Lung (tissue), 16 donors: ENCODE measurements around the gene OR2J3. TPM values are rescaled to one million over a fixed set of nuclear protein-coding genes. Genes with fewer than 3 reads are reported as not detected.

Experiments
- ATAC-seq: fragments of 200-7000 bp; cut with Tn5 transposase; one replicate; pipeline ENCODE4 v1.9.1; 2020; ENCODE audit warnings: moderate number of reproducible peaks; ENCODE audit not compliant: insufficient read depth, low FRiP score
- DNase-seq, 3 donors: peaks; one replicate each; pipeline ENCODE4 v3.0.0-alpha.2; 2013 to 2017
- H3K27ac ChIP-seq, 2 donors: one replicate each; pipeline ENCODE4 v1.5.1; 2013; ENCODE audit warnings: mild to moderate bottlenecking in 2 of 2, moderate library complexity in 2 of 2, control low read depth in 1 of 2, inconsistent platforms in 1 of 2, low read depth in 1 of 2, low read length in 1 of 2
- H3K27me3 ChIP-seq, 3 donors: one replicate each; pipeline ENCODE4 v1.5.1; 2013; ENCODE audit warnings: low read length in 2 of 3; ENCODE audit not compliant: control insufficient read depth in 3 of 3, insufficient read depth in 3 of 3
- H3K36me3 ChIP-seq, 4 donors: one replicate each; pipeline ENCODE4 v1.5.1; 2013; ENCODE audit warnings: low read length in 4 of 4, mild to moderate bottlenecking in 1 of 4, moderate library complexity in 1 of 4; ENCODE audit not compliant: control insufficient read depth in 4 of 4, insufficient read depth in 4 of 4
- H3K4me1 ChIP-seq, 5 donors: one replicate each; pipeline ENCODE4 v1.5.1; 2013; ENCODE audit warnings: low read length in 5 of 5, mild to moderate bottlenecking in 2 of 5, moderate library complexity in 1 of 5; ENCODE audit not compliant: control insufficient read depth in 5 of 5, insufficient read depth in 5 of 5
- H3K4me3 ChIP-seq: one replicate; pipeline ENCODE4 v1.5.1; 2013; ENCODE audit warnings: mild to moderate bottlenecking, control low read depth, moderate library complexity
- H3K9ac ChIP-seq, 2 donors: one replicate each; pipeline ENCODE4 v1.5.1; 2013; ENCODE audit warnings: low read length in 2 of 2, control low read depth in 1 of 2; ENCODE audit not compliant: insufficient read depth in 1 of 2
- H3K9me3 ChIP-seq, 4 donors: one replicate each; pipeline ENCODE4 v1.5.1; 2013; ENCODE audit warnings: low read length in 3 of 4, mild to moderate bottlenecking in 1 of 4, moderate library complexity in 1 of 4; ENCODE audit not compliant: control insufficient read depth in 4 of 4, insufficient read depth in 3 of 4
- CTCF ChIP-seq: IDR thresholded peaks from 2 replicates; pipeline ENCODE4 v1.5.1; 2012; ENCODE audit warnings: mild to moderate bottlenecking; ENCODE audit errors: control extremely low read depth, extremely low read depth
- WGBS, 2 donors: extraction: QIAGEN DNeasy Blood & Tissue Kit; methylation state at CpG; one replicate each; pipeline ENCODE4 v1.1.7; 2013; 5-methylcytosine and 5-hydroxymethylcytosine counted together
- long read RNA-seq, 5 donors: transcript quantifications; one replicate each; lab custom pipeline, GENCODE V29; 2026
- polyA plus RNA-seq, 2 donors: library from polyadenylated mRNA; stranded (reverse); fragments of 200-250 nt; gene quantifications; one replicate each; pipeline ENCODE4 v1.2.1, GENCODE V29; 2013
- total RNA-seq, 2 donors: library from RNA; depleted of rRNA in 1 of 2; stranded (reverse); fragments of >200 nt in 1 of 2; gene quantifications; one replicate each; pipeline ENCODE4 v1.2.1, GENCODE V29; 2014 to 2021
- donor health status: control.
- donor health status: control.
- donor health status: Bipolar disorder and iron deficiency.
- donor health status: healthy.
- donor health status: DM: yes; HTN: yes; CAD: no.

The OR2J3 gene
- total RNA-seq, result under 1 TPM in 1 of 2 donors, not detected in 1; 0.06 TPM
- not detected for polyA plus RNA-seq
- long read RNA-seq, donor 1, result 0 reads
- long read RNA-seq, donor 2, result 0 reads
- long read RNA-seq, donor 3, result 0 reads
- long read RNA-seq, donor 4, result 0 reads
- long read RNA-seq, donor 5, result 0 reads

GRCh38 chr6:29107758-29108157 lies at the start of gene OR2J3:
Gene OR2J3 (plus strand): TSS chr6:29108058. CDS start chr6:29111891, 3,833 bp downstream.
- ATAC-seq, result no peak
- H3K4me1 ChIP-seq, result no peaks in the 10 kb centered on the region
- H3K9me3 ChIP-seq, result peaks cover 0 to 2% (median 0%) of the 10 kb centered on the region in 4 donors
- no peak within 1 kb of the TSS for H3K9ac ChIP-seq
- no peaks in the 10 kb centered on the region for H3K36me3 ChIP-seq
- no peak for TF ChIP-seq CTCF
- peaks cover 0 to 5% (median 0%) of the 10 kb centered on the region in 3 donors for H3K27me3 ChIP-seq
- no peak within 1 kb of the TSS for H3K27ac ChIP-seq
- WGBS, 2 donors, result 38 to 48% methylated on average over 1 of the region's 1 CpG
- H3K4me3 ChIP-seq, result no peak within 1 kb of the TSS
- peak in 1 of 3 donors; percentile 2 for DNase-seq

- Histone ChIP-seq H3K4me3 (no peak overlapping the region), H3K9ac (no peak overlapping the region), H3K9me3 (no peaks in the 10 kb centered on the region), H3K27ac (no peak overlapping the region), H3K4me1 (no peaks in the 10 kb centered on the region), H3K36me3 (no peaks in the 10 kb centered on the region), H3K27me3 (peaks cover 0 to 2% (median 0%) of the 10 kb centered on the region in 3 donors)
- DNase-seq (peak in 1 of 3 donors; percentile 4), ATAC-seq (no peak)
- TF ChIP-seq CTCF, result peak; percentile 17
- 36 to 37% methylated on average over 9 of the region's 9 CpGs for WGBS, 2 donors
Observed at GRCh38 chr6:29071831-29072723, 35.8 kb upstream of the OR2J3 start.

- Histone ChIP-seq H3K9me3 (no peaks in the 10 kb centered on the region), H3K4me3 (no peak overlapping the region), H3K27ac (no peak overlapping the region), H3K27me3 (no peaks in the 10 kb centered on the region), H3K9ac (no peak overlapping the region), H3K4me1 (no peaks in the 10 kb centered on the region), H3K36me3 (no peaks in the 10 kb centered on the region)
- TF ChIP-seq CTCF, result no peak
- DNase-seq, result no peak
- WGBS, 2 donors, result 71 to 84% methylated on average over 1 of the region's 1 CpG
- no peak for ATAC-seq
Observed at GRCh38 chr6:29079203-29079602, 28.7 kb upstream of the OR2J3 start.
